Mucosa of stomach (tissue), 1 donor: ENCODE data around the gene HOXC10.
A peak's percentile ranks its signal among the peaks of the same experiment; 100 is the strongest.

ENCODE experiments used
- H3K27me3 ChIP-seq: one replicate; pipeline ENCODE4 v1.7.0; 2013; ENCODE audit warnings: mild to moderate bottlenecking, low read length; ENCODE audit not compliant: control insufficient read depth, insufficient read depth
- H3K36me3 ChIP-seq: one replicate; pipeline ENCODE4 v1.7.0; 2013; ENCODE audit warnings: low read length; ENCODE audit not compliant: control insufficient read depth, insufficient read depth
- H3K4me1 ChIP-seq: one replicate; pipeline ENCODE4 v1.7.0; 2013; ENCODE audit warnings: mild to moderate bottlenecking, low read length; ENCODE audit not compliant: control insufficient read depth, insufficient read depth
- H3K4me3 ChIP-seq: one replicate; pipeline ENCODE4 v1.7.0; 2013; ENCODE audit warnings: low read length
- H3K9ac ChIP-seq: one replicate; pipeline ENCODE4 v1.7.0; 2013; ENCODE audit warnings: mild to moderate bottlenecking, low read length, moderate library complexity
- H3K9me3 ChIP-seq: one replicate; pipeline ENCODE4 v1.7.0; 2013; ENCODE audit warnings: mild to moderate bottlenecking, low read length, moderate library complexity; ENCODE audit not compliant: control insufficient read depth
- donor health status: Pancreatic carcinoma.

HOXC10 gene

DNA sequence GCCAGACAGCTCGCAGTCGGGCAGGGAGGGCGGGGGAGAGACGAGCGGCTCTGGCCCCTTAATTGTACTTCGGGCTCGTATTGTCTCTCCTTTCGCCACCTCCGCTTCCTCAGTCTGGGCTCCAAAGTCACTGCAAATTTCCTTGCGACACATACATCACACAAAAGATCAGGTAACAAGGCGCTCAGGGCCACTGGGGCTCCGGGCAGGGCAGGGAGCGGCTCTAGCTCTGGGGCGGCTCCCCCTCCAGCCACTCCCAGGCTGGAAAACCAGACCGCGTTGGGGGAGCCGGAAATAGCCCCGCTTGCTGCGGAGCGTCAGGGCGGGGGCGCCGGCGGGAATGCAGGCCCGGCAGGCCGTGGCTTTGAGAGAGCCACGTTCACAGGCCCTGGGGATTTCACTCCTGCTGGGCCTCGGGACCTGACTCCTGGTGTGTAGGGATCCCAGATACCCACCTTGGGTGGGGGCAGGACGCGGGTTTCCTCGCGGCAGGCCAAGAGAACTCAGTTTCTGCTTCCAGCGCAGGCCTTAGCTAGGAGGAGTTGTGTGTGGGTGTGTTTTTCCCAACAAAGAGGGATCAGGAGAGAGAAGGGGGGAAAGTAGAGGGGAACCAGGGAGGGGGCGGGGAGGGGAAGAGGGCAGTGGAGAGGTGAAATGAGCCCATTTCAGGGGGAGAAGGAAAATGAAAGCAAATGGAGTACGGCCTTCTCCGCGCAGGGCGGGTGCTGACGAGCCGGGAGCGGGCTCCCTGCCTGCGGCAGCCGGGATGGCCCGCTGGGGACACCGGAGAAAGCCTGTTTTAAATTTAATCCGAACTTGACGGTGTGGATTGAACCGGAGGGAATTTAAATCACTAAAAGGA is 10.7 kb downstream of the HOXC10 start:
- Histone ChIP-seq H3K4me3 (peak overlapping the region; percentile 71), H3K4me1 (peaks cover 36% of the 10 kb centered on the region), H3K27me3 (peaks cover 98% of the 10 kb centered on the region), H3K9ac (peak overlapping the region; percentile 62), H3K9me3 (no peaks in the 10 kb centered on the region), H3K36me3 (no peaks in the 10 kb centered on the region)

DNA sequence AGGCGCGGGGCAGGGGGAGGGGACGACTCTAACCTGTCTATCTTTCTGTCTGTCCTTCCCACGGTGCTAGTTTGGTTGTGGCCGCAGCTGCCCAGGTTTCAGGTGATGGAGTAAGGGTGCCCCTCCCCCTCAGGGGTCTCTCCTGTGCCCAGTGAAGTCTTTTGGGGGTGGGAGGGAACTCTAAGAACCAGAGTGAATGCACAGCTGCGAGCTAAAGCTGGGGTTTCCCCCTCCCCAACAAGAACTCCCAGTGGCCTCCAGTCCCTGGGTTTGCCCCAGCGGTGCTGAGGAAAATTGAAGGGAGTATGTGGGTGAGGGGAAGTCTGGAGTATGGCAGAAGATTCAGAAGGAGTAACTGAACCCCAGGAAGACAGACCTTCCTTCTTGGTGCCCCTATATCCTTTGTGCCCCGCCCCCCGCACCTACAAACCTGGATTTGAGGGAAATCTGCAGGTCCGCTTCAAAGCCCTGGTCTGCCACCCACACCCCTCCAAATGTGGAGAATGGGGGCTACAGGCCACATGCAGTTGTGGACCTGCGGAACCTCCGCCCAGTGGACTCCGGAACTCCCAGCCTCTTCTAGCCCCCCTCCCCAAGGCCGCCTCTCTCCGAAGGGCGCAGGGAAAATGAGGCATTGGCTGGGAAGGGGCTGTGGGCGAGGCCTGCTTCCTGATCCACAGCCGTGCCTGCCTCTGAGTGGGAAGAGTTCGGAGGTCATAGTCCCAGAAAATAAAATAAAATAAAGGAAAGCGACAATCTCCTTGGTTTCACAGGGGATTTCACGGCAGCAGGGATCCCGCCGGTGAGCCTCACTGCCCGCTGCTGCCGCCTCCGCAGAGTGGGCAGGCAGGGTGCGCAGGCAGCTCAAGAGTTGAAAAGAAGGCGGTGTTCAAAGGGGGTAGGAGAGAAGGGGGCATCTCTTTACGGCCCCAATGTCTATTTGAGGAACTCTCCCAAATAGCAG is 11.6 kb downstream of the HOXC10 start:
- H3K9me3 ChIP-seq, result no peaks in the 10 kb centered on the region
- H3K36me3 ChIP-seq, result no peaks in the 10 kb centered on the region
- no peak overlapping the region for H3K9ac ChIP-seq
- peaks cover 98% of the 10 kb centered on the region for H3K27me3 ChIP-seq
- no peak overlapping the region for H3K4me3 ChIP-seq
- peaks cover 36% of the 10 kb centered on the region for H3K4me1 ChIP-seq

DNA sequence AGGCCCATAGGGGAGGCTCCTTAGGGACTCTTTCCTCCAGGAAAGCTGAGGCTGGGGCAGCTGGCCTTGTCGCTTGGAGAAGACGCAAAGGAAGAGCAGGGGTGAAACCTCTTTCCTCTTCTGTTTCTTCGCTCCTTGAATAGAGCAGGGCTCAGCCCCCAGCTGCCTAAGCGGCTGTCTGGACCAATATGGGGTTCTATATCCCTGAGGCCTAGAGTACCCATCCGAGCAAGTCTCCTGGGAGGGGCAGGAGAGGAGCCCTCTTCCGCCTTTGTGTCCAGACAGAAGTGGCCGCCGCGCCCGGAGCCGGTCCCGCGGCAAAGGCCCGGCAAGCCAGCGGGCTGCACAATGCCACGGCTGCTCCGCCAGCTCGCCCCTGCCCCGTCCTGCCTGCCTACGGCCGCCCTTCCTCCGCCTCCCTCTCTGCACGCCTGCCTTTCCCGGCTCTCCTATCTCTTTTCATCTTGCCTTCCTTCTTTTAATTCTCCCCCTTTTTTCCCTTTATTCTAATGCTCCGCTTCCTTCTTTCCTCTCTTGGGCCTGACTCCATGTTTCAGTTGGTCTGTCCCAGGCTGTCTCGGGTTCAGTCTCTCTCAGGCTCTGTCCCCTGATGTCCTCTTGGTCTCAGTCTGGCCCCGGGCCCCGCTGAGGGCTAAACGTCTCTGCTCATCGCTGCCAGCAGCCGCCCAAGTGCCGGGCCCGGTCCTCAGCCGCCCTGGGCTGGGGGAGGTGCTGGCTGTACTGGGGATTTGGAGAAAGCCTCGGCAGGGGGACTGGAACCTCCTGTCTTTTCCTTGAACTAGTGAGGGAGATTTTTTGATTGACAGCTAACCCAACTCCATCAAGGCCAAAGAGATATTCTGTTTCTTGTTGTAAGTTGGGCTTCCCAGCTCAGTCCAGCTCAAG is 12.5 kb downstream of the HOXC10 start:
- H3K27me3 ChIP-seq, result peaks cover 98% of the 10 kb centered on the region
- no peaks in the 10 kb centered on the region for H3K36me3 ChIP-seq
- peaks cover 36% of the 10 kb centered on the region for H3K4me1 ChIP-seq
- no peak overlapping the region for H3K4me3 ChIP-seq
- no peak overlapping the region for H3K9ac ChIP-seq
- no peaks in the 10 kb centered on the region for H3K9me3 ChIP-seq

DNA sequence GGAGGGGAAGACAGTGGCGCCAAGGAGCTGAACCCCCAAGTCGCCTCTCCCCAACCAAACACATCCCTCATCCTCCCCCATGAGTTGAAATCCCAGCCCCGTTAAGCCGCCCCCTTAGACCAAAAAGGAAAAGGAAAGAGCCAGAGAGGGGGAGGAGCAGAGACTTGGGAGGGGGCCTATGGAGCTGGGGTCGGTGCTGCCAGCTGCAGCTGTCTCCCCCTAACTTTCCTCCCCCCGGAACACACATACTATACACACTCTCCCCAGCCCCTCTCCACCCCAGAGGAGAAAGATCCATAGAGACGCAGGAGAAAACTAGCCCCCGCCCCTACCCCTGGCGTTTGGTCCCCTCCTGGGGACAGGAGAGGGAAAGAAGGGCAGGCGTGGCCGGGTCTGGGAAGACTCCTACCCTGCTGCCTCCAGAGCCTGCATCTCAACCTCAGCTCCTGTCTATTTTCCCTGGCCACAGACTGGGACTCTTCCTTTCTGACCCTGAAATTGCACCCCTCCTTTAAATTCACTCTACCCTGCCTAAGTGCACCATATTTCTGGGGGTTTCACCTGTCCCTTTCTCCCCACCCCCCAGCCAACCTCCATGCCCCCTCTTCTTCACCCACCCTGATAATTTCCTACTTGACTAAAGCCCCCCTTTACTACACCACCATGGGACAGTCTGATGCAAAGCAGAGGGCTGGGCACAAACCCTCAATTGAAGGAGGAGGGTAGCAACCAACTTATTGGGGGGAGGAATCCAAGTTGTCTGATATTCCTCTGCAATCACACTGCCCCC is 13.4 kb downstream of the HOXC10 start:
- Histone ChIP-seq H3K4me3 (no peak overlapping the region), H3K27me3 (peaks cover 97% of the 10 kb centered on the region), H3K4me1 (peaks cover 36% of the 10 kb centered on the region), H3K9ac (no peak overlapping the region), H3K36me3 (no peaks in the 10 kb centered on the region), H3K9me3 (no peaks in the 10 kb centered on the region)

DNA sequence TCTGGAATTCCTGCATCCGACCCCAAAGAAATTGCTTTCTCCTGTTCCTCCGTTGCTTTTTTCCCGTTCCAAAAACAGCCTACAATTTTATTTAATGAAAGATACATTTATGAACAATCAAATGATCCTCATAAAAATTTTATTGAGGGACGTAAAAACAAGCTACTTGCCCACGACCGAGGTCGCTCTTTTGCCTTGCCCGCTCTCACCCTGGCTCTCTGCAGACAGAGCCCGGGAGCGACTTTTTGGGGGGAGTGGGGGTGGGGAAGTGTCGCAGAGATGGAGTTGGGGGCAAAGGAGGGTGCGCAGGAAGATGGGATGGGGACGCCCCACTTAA is 13.9 kb downstream of the HOXC10 start:
- Histone ChIP-seq H3K27me3 (peaks cover 96% of the 10 kb centered on the region), H3K4me1 (peaks cover 36% of the 10 kb centered on the region), H3K4me3 (no peak overlapping the region), H3K9me3 (no peaks in the 10 kb centered on the region), H3K36me3 (no peaks in the 10 kb centered on the region), H3K9ac (no peak overlapping the region)

DNA sequence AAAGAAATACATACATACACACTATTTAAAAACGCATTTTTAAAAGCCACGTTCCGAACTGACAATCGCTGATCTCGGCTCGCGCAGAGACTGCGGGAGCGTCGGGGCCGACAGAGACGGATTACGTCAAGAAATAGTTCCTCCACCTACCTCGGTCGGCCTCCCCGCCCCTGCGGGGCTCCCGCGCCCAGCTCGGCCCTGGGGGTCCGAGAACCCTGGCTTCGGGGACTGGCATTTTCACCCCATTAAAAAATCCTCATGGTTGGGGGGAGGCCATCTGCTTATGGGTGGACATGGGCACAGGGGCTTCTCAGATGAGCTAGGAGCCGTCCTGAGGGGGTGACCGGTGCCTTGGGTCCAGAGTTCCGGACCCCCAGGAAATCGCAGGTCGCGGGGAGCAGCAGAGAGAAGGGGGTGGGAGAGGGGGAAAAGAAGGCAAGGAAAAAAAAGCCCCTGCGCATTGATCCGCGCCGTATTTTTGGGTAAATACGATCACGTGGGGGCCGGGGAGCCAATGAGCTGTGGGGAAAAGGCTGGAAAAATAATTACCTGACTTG is 14.7 kb downstream of the HOXC10 start:
- no peaks in the 10 kb centered on the region for H3K36me3 ChIP-seq
- peaks cover 96% of the 10 kb centered on the region for H3K27me3 ChIP-seq
- peaks cover 28% of the 10 kb centered on the region for H3K4me1 ChIP-seq
- H3K4me3 ChIP-seq, result no peak overlapping the region
- H3K9me3 ChIP-seq, result no peaks in the 10 kb centered on the region
- H3K9ac ChIP-seq, result no peak overlapping the region

DNA sequence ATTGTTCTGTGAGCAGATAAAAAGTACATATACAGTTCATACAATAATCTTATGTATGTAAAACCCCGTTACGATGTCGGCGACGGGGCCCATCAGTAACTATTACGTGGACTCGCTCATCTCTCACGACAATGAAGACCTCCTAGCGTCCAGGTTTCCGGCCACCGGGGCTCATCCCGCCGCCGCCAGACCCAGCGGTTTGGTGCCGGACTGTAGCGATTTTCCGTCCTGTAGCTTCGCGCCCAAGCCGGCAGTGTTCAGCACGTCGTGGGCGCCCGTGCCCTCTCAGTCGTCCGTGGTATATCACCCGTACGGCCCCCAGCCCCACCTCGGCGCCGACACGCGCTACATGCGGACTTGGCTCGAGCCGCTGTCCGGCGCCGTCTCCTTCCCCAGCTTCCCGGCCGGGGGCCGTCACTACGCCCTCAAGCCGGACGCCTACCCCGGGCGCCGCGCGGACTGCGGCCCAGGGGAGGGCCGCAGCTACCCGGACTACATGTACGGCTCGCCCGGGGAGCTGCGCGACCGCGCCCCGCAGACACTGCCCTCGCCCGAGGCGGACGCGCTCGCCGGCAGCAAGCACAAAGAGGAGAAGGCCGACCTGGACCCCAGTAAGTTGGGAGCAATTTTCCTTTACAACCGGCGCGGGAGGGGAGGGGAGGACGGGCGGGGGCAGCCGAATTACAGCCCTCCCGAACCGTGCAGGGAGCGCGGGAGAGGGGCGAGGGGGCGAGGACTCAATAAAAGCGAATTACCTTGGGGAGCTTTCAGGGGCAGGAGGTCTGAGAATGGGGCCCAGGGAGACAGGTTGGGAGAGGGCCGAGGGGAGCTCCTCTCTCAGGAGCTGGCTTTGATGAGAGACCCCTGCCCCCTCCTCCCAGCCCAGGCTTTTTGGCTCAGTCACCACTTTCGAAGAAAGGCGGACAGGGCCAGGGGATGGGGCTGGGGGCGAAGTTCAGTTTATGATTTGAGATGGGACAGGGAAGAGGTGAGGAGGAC is 15.5 kb downstream of the HOXC10 start, which contains the start of gene HOXC9:
Gene HOXC9 (plus strand): TSS at position 46 of the 999 bp plus-strand sequence. CDS start 28 bp downstream, at position 74.
- Histone ChIP-seq H3K27me3 (peaks cover 96% of the 10 kb centered on the region), H3K4me1 (peaks cover 22% of the 10 kb centered on the region), H3K9ac (no peak within 1 kb of the TSS), H3K36me3 (no peaks in the 10 kb centered on the region), H3K4me3 (no peak within 1 kb of the TSS), H3K9me3 (no peaks in the 10 kb centered on the region)

DNA sequence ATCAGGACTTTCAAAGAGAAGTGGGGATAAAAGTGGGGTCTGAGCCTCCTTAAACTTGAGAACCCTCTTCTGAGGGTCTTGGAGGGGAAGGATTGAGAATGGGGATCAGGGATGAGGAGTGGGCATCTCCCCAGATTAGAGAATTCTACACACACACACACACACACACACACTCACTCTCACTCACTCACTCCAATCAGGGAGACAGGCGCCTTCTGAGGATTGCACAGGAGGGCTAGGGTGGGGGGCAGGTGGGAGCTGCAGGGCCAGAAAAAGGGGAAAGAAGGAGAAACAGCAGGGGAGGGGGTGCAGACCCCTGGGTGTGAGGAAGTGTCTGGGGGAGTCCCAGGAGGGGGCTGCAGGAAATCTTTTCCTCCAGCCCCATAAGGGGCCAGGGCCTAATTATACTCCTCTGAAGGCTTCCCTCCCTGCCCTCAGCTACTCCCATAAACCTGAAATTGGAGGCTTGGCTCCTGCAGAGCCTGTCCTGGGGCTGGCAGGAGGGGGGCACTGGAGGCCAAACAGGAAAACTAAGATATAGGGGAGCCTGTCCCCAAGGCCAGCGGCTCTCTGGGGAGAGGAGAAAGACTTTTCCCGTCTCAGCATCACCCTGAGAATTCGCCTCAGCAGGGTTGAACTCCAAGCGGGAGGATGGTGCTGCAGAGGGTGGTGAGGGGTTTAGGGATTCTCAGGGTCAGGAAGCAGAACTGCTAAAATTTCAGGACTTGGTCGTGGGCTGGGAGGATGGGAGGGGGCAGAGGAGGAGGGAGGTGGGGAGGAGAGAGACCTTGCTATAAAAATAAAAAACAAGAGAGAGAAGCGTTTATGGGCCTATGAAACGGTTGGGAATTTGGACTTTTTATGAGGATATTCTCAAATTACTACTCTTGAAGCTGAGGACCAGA is 16.6 kb downstream of the HOXC10 start:
- H3K27me3 ChIP-seq, result peaks cover 96% of the 10 kb centered on the region
- H3K36me3 ChIP-seq, result no peaks in the 10 kb centered on the region
- no peaks in the 10 kb centered on the region for H3K9me3 ChIP-seq
- no peak overlapping the region for H3K4me3 ChIP-seq
- H3K9ac ChIP-seq, result no peak overlapping the region
- H3K4me1 ChIP-seq, result peaks cover 21% of the 10 kb centered on the region

DNA sequence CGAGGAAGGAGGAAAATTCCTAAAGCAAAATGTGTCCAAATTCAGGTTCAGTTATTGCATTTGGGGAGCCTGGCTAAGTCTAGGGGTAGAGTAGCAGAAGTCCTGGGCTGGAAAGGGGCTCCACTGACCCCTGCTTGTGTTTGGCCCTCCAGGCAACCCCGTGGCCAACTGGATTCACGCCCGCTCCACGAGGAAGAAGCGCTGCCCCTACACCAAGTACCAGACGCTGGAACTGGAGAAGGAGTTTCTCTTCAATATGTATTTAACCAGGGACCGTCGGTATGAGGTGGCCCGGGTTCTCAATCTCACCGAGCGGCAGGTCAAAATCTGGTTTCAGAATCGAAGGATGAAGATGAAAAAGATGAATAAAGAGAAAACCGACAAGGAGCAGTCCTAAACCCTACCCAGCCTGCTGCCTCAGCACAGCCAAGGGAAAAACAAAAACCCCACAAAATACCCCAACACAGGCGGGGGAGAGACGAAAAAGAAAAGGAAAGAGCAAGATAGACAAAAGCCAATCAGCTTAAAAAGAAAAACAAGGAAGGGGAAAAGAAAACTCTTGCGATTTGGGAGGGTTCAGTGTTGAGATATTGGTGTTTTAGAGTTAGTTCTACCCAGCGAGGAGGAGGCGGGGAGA is 17.4 kb downstream of the HOXC10 start:
- Histone ChIP-seq H3K9me3 (no peaks in the 10 kb centered on the region), H3K9ac (no peak overlapping the region), H3K4me1 (peaks cover 22% of the 10 kb centered on the region), H3K4me3 (no peak overlapping the region), H3K27me3 (peaks cover 96% of the 10 kb centered on the region), H3K36me3 (no peaks in the 10 kb centered on the region)
